ENCODE results near the gene LZTS3.
"Not testable (repeated sequence)": the region's sequence is repeated elsewhere in the genome, so short reads cannot be mapped to it uniquely, and the experiment has no call there.

The LZTS3 gene

DNA sequence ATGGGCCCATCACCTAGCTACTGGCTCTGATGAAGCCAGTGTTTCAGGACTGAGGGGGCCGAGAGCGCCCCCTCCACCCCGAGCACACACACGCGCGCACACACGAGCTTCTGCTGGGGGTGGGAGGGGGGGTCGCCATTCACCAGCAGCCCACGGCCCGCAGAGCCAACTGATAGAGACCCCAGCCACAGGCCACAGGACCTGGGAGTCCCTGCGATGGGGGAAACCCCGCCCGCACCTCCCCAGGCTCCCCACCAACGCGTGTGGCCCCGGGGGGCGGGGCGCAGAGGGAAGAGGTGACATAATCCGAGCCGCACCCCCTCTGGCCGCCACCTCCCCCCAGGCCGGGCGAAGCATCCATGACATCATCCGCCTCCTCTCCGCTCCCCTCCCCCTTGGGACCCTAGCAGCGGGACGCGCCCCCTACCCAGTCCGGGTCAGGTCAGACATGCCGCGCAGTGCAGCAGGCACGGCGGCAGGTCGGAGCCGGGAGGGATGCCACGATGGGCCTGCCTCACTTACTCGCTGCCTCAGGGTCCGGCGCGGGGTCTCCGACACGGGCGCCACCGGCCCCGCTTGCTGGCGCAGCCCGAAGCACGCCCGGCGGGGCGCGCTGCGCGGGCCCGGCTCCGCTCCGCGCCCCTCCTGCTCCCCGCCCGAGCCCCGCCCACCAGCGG, at the start of gene LZTS3:
Gene LZTS3 (minus strand): TSS at position 617 of the 677 bp plus-strand sequence. CDS start 6,386 bp downstream, outside the sequence.
- ATAC-seq (peak; percentile 75), DNase-seq (peak; percentile 83)

DNA sequence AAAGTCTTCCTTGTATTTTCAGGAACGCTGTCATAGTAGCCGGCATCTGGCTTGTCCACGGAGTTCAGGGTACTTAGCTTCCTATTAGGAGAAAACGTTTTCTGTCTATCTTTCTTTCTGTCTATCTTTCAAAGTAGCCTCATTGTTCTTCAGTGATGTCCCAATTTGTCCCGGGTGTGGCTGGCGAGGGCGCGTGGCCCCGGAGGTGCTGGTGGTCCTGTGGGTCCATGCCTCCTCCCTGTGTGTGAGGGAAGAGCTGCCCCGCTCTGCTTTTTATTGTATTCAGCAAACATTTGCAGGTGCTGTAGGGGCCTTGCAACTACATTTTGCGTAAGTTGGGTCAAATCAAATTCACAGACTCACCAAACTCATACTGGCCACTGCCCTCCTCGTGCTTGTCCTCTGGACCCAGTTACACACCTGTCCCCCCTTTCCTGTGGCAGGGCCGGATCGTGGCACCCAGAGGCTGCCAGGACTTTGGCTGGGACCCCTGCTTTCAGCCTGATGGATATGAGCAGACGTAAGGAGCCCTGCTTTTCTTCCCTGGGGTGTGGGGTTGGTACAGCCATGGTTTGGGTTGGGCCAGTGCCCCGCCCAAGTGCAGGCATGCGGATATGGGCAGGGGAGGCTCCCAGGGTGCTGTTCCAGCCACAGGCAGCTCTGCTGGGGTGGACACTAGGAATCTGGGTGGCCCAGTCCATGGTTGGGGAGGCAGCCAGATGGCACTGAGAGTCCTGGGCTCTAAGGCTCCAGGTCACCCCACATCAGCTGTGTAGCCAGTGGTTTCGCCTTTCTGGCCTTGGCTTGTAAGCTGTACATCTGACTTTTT, 48.3 kb upstream of the LZTS3 start:
- ATAC-seq: no peak
- no peak for DNase-seq

DNA sequence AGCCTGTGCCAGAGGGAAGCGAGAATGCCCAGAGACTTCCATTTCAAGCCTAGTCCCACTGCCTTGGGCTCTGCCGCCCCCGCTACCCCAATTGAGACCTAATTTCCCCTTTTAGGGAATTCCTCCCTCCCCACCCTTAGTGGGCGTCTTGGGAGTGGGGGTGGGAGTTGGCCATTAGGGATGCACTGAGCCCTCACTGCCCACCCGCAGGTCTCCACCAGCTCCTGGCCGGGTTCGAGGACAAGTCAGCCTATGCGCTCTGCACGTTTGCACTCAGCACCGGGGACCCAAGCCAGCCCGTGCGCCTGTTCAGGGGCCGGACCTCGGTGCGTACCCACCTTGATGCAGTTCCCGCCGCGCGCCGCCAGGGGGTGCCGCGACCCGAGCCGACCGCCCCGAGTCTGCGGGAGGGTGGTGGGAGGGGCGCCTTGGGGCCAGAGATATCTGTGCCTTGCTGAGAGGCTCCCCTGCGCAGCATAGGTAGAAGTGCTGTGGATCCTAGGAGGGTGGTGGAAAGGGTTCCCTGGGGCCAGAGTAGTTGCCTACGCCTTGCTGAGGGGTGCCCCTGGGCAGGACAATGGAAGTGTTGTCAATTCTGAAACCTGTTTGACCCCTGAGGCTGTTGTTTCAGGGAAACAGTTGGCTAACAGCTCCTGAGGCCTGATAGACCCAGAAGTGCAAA, 45.1 kb upstream of the LZTS3 start:
- DNase-seq: peak; percentile 88

DNA sequence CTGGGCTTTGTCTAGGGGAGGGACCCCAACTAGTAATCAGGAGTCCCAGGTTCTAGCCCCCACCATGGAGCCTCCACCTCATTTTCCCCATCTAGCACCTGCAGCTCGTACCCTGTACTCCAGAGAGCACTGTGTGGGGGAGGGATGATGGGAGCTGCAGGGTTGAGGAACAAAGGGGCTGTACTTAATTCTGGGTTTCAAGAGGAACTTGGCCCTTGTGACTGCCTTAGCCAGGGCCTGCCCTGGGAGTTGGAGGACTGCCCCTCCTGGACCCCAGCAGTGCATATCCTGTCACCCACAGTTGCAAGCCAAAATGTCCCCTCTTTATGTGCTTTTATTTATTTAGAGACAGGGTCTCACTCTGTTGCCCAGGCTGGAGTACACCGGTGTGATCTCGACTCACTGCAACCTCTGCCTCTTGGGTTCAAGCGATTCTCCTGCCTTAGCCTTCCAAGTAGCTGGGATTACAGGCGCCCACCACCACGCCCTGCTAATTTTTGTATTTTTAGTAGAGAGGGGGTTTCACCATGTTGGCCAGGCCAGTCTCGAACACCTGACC, 42.1 kb upstream of the LZTS3 start:
- DNase-seq, ATAC-seq: not testable (repeated sequence)

More for the DNA sequence above, 45.1 kb upstream of the LZTS3 start:
- peak; percentile 91 for ATAC-seq

DNA sequence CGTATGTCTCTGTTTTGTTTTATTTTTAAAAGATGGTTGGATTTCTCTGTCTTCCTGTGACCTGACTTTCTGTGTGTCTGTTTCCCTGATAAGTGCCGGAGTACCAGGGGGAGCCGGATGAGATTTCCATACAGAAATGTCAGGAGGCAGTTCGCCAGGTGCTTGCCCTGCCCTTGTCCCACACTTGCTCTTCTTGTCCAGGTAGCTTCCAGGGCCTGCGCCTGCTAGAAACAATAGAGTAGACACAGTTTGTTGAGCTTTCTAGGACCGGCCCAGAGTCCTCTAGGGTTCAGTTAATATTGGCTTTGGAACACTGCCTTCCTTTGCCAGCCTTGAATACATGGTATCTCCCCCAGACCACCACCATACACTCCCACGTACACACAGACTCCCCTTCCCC, 39.9 kb upstream of the LZTS3 start:
- DNase-seq (no peak), ATAC-seq (no peak)

DNA sequence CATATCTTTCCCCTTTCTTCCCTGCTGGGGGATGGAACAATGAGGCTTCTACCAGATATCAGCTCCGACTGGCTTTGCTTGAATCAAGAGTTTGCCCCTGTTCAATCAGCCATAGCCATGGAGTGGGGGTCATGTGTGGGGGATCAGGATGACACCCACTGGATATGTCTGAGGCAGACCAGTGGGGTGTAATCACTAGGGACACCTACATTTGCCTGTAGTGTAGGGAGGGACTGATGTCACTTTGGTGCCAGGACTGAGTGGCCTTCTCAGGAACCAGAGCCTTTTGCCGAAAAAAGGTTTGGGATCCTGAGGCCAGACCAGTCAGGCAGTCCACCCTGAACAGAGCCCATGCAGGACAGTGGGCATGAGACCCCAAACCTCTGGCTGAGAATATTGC, 37.0 kb upstream of the LZTS3 start:
- ATAC-seq: no peak
- DNase-seq: no peak

DNA sequence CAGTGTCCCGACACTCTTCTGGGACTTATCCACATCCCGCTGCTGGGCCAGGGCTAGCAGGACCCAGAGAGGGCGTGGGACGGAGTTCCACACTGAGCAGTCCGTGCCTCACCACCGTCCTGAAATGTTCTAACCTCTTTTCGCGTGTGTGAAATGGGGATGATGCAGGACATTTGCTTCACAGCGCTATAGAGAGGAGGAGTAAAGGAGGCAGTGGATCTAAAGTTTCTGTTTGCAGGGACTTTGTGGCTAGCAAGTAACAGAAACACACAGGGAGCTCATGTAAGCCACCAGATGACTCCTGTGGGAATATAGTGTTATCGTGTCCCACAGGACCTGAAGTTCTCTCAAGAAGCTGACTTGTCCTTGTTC, 36.6 kb upstream of the LZTS3 start:
- peak; percentile 35 for ATAC-seq
- peak; percentile 16 for DNase-seq

DNA sequence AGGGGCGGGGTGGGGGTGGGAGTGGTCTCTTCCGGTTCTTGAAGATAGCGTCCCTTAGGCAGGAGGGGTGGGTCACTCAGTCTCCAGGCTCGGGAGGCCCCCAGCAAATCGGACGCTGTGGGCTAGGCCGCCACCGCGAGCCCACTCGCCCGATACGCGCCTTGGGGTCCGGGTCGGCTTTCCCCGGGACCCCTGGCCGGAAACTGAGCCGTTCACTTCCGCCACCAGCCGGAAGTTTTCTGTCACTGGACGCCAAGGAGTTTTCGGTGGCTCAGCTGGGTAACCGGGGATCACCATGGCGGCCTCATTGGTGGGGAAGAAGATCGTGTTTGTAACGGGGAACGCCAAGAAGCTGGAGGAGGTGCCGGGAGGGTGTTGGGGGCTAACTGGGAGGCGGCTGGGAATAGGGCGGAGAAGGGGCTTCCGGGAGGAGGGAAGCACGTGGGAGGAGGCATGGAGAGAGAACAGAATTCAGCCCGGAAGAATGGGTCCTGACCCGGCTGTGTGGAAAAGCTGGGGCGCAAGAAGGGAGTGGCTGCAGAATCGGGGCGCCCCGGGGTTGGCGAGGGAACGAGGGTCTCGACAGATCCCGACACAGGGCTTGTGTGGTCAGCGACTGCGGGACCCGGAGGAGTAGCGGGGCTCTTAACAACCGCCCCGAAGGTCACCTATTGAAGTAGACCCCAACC, 36.1 kb upstream of the LZTS3 start, which contains the start of gene ITPA:
Gene ITPA (plus strand): TSS at position 242 of the 689 bp plus-strand sequence. CDS start 54 bp downstream, at position 296.
- DNase-seq (peak; percentile 74), ATAC-seq (peak; percentile 65)

DNA sequence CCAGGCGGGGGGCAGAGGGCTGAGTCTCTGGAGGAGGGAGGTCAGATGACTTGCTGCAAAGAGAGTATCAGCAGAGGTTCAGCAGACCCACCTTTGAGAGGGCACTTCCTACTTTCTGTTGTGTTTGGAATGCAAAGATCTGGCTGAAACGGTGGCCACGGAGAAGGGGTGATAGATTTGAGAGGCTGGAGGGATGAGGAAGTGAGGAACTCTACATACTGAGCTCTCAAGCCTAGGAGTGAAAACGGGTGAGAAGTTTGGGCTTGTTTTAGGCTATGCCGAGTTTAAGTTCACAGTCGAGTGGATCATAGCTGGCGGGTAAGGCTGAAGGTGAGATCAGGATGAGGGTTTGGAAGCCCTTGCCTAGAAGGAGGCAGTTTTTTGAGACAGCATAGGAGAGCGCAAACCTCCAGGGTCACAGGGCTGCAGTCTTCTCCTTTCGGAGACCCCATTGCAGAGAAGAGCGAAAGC, 35.5 kb upstream of the LZTS3 start:
- ATAC-seq (no peak), DNase-seq (no peak)

DNA sequence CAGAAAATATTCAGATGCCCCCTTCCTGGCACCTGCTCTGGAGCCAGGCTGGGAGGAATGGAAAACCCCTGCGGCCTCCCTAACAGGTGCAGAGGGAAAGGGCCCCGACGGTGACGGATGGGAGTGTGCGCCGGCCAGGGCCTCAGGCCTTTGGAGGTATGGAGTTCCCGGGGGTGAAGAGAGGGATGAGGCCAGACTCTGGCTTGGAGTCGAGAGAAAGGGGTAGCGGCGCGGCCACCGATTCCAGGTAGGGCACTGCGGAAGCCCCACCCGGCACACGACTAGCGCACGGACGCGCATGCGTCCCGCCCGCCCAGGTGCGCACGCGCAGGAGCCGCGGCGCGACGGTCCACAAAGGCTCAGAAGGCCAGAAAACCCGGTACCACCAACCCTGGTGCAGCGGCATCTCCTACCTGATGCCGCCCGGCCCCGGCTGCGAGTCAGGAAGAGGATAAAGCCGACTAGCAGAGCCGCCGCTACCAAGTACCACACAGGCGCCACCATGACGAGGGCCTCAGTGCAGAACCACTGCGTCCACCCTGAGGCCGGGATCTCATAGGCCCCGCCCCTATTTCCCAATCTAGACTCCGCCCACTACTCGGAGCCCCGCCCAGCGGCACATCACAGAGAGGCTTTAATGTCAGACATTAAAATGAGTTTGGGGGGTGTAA, 30.9 kb upstream of the LZTS3 start, which contains the start of gene DDRGK1:
Gene DDRGK1 (minus strand): TSS at position 559 of the 671 bp plus-strand sequence. CDS start 55 bp downstream, at position 504.
- ATAC-seq (peak; percentile 88), DNase-seq (peak; percentile 93)

DNA sequence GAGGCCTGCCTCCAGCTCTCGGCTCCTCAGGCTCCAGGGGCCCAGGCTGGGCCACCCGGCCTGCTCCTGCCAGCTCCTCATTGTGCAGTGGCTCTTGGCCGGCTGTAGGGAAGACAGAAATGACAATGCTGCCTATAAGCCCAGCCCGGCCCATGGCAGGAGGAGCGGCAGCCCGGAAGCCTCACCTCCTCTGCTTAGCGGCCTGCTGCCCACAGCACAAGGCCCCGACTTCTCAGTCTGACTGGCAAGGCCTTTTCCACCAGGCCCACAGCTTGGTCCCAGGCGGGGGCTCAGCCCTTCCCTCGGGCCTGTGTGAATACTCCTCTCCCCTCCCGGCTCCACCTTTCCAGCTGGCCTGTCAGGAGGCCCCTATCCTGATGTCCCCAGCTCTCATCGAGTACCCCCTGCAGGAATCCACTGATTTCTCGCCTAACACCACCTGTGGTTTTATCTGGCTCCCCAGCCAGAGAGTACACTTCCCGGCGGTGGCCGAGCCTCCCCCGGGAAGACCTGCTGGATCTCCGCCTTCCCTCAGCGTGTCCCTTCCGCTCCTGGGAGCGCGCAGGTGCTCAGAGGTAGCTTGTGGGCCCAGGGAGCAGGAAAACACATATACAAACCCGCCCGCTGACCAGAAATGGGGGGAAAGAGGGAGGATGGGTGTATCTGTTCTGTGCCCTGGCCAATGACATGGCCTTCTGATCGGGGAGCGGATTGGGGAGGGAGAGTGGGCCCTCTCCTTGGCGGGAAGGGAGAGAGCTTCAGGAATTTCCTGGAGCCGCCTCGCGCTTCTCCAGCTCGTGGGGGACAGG, 30.2 kb upstream of the LZTS3 start:
- peak; percentile 46 for DNase-seq
- peak; percentile 44 for ATAC-seq

DNA sequence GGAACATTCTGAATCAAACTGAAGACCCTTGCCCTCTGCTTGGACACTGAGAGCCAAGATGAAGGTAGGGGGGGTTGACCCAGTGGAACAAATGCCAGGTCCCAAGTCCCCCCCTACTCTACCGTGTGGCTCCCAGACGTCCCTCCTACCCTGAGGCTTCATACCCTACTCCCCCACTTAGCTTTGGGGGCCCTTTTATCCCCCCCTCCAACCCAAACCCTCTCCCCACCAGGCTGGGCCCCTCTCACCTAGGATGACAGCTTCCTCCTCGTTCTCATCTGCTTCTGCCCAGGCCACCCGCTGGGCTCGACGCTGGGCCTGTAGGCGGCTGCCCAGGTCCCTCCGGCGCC, 29.6 kb upstream of the LZTS3 start:
- ATAC-seq: no peak
- DNase-seq: no peak

DNA sequence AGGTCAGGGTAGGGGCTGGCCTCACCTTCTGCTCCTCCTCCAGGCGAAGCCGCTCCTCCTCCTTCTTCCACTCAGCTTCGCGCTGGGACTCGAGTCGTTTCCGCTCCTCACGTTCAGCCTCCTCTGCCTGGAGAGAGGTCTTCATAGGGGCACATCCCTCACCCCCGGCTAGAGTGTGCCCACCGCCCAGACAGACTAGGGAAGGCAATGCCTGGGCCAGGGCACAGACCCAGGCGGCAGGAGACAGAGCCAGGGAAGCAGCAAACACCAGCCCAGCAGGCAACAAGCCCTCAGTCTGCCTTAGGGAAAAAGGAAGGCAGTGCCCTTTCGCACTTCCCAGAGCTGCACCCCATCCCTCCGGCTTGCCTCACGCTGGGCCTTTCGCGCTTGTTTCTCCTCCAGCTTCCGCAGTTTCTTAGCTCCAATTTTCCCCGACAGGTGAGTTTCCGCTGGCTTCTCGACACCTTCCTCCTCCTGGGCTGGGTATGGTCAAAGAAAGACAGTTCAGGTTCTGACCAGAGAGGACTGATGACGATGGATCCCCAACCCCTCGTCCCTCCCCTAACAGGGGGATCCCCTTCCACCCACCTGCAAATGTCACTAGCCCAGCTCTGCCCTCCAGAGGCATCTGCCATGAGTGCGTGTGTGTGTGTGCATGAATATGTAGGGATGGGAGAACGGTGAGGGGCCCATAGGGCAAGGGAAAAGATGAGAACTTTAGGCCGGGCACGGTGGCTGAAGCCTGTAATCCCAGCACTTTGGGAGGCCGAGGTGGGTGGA, 26.8 kb upstream of the LZTS3 start:
- DNase-seq: peak; percentile 20
- no peak for ATAC-seq

DNA sequence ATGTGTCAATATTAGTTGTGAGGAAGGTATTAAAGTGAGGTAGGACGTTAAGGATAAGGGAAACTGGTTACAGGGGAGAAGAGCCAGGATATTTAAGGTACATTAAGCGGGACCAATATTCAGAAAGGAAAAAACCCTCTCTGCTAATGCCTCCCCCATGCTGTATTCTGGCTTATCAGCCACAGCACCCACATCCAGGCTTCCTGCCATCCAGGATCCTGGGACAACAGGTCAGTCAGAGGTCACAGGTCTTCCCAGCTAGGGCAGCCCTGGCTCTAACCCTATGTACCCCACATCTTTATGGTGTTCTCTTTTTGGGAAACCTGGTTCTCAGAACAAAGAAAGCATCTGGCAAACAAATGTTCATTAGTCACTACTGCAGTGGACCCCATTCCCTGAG, 25.9 kb upstream of the LZTS3 start:
- no peak for ATAC-seq
- DNase-seq: no peak

DNA sequence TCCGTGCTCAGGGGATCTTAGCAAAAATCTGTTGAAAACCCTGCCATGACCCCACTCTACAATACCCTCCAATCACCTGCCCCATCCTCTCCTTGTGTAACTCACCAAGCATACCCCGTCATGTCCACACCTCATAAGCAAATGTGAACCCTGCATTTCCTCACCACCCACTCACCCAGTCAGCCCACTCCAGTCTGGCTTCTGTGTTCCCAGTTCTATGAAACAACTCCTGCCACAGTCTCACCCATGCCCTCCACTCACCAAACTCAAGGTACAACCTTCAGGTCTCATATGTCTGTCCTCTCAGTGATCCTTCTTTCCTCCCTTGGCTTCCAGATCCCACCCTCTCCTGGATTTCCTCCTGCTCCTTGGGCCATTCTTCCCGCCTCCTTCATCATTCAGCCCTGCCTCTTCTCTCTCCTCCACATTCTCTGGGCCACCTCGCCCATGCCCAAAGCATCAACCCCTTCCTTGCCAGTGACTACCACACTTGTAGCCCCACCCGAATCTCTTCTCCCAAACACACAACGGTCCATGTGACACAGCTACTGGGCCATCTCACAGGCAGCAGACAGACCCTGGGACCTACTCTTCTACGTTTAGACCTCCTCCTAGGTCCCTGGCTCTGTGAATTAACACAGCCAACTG, 22.4 kb upstream of the LZTS3 start:
- ATAC-seq: no peak
- DNase-seq: no peak

DNA sequence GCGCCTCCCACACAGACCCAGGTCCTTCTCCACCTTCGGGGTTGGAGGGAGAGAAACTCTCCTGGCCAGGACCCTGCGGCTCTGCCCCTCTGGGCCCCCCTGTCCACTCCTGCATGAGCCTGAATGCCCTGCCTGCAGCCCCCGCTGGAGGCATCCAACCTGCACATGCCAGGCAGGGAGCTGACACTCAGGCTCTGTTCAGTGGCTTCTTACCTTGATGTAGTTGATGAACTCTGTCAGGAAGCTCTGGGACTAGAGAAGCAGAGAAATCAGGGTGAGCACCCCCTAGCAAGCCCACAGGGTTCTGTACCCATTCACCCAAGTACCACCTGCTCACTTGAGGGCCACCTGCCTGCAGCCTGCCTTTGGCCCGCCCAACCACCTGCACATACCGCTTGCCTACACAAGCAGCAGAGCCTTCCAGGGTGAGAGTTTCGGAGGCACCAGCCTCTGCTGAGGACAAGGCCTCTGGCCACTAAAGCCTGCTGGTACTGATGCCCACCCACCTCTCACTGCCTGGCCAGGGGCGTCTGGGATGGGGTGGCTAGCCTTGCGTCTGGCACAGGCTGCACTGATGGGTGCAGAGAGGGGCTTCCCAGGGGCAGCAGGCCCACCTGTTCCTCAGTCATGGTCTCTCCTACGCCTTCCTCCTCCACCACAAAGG, 21.4 kb upstream of the LZTS3 start:
- DNase-seq: no peak
- no peak for ATAC-seq

DNA sequence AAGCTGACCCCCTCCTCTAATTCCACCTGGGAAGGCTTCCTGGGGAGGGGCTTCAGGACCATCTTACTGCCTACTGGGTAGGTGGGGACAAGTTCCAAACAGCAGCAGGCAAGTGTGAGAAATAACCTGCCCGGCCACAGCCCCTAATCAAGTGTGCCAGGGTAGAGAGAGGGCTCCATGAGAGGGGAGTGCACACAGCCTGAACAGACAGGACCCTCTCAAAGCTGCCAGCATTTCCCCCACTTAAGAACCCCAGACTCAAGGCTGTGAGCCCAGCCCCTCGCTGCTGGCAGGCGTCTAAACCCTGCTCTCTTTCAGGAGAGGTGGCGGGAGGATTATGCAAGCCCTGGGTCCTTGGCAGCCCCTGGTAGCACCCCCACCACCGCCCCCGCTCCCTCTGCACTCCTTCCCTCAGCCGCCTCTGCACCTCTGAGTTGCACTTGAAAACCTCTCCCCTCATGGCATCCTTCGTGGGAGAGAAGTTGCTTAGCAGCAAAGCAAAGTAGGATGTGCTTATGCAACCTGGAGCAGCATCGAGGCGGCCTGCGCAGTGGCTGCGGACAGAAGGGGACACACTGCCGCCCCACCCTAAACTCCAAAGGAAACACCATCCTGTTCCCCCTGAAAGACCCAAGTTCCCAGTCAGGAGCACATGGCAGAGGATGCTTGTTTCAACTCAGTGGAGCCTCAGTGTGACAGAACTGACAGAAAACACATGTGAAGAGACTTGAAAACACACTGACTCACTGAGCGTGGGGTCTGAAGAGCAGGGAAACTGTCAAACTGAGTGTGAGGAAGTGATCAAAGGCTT, 20.7 kb upstream of the LZTS3 start:
- peak; percentile 15 for ATAC-seq

More for the DNA sequence above, 20.7 kb upstream of the LZTS3 start:
- no peak for DNase-seq
